GM15510 (cell line): Measurements from ENCODE around the gene PODXL2.

ENCODE experiments used
- POLR2A ChIP-seq: IDR thresholded peaks from 3 replicates; pipeline ENCODE4 v1.6.1; 2011; ENCODE audit warnings: borderline replicate concordance; ENCODE audit not compliant: insufficient read length; ENCODE audit errors: extremely low read depth

PODXL2 gene

GRCh38 chr3:127678611-127679533, 49.9 kb downstream of the PODXL2 start:
- TF ChIP-seq POLR2A: no peak

DNA sequence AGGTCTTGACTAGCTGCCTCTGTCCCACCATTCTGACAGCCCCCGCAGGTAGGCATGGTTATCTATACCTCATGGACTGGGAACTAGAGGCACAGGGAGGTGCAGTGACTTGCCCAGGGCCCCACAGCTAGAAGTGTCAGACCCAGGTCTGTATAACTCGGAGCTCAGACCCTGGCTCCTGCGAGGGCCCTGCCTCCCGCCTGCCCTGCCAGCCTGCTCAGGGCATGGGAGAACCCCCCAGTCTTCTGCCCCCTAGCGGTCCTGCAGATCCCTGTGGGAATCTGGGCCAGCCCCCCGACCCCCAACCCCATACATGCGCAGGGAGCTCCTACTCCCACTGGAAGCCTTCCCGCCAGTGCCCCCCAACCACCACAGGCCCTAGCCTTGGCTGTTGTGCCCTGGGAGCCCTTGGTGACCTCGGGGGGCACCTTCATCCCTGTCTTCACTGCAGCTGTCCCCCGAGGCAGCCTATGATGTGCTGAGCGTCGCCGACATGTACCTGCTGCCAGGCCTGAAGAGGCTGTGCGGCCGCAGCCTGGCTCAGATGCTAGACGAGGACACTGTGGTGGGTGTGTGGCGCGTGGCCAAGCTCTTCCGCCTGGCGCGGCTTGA, 50.7 kb downstream of the PODXL2 start:
- TF ChIP-seq POLR2A: no peak

- no peak for TF ChIP-seq POLR2A
These were observed 51.2 kb downstream of the PODXL2 start for GRCh38 chr3:127680146-127680661.

DNA sequence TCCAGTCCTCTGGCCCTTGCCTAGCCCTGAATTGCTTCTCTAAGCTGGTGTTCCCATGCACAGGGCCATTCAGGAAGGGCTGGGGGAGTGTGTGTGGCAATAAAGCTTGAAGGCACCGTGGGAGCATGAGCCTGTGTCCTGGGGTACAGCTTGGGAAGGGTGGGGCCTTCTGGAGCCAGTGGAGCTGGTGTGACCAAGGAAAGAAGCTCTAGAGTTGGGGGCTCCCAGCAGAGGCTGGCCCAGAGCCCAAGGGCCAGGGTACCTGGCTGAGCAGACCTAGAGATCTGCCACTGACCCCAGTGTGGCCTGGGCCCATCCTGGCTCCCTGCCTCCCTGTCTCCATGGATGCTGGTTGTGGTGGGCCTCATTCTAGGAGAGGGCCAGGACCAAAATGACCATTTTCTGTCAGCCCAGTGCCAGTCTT, 51.8 kb downstream of the PODXL2 start:
- no peak for TF ChIP-seq POLR2A

GRCh38 chr3:127682561-127682960, 53.6 kb downstream of the PODXL2 start:
- TF ChIP-seq POLR2A: no peak

- no peak for TF ChIP-seq POLR2A
These were observed 56.1 kb downstream of the PODXL2 start for GRCh38 chr3:127684871-127685707.

DNA sequence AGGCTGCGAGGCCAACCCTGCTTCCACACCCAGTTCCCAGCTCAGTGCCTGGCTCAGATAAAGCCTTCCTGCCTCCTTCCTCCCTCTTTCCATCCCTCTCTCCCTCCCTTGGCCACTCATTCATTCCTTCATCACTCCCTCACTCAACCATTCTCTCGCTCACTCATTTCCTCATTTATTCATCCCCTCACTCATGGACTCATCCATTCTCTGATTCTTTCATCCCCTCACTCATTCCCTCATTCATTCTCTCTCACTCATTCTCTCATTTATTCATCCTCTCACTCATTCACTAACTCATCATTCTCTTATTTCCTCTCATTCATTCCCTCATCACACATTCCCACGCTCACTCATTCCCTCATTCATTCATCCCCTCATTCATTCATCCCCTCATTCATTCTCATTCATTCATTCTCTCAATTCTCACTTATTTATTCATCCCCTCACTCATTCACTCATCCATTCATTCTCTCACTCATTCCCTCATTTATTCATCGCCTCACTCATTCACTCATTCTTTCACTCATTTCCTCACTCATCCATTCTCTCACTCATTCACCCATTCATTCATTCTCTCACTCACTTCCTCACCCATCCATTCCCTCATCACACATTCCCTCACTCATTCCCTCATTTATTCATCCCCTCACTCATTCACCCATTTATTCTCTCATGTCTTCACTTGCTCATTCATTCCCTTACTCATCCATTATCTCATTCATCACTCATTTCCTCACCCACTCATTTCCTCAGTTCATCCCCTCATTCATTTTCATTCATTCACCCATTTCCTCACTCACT, 56.9 kb downstream of the PODXL2 start:
- no peak for TF ChIP-seq POLR2A

DNA sequence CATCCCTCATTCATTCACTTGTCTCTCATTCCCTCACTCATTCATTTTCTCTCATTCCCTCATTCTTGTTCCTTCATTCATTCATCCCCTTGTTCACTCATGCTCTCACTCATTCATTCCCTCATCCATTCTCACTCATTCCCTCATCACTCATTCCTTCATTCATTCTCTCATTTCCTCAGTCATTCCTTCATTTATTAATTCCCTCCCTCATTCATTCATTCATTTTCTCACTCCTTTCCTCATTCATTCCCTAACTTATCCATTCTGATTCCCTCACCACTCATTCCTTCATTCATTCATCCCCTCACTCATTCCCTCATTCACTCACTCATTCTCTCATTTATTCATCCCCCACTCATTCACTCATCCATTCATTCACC, 57.5 kb downstream of the PODXL2 start:
- no peak for TF ChIP-seq POLR2A

DNA sequence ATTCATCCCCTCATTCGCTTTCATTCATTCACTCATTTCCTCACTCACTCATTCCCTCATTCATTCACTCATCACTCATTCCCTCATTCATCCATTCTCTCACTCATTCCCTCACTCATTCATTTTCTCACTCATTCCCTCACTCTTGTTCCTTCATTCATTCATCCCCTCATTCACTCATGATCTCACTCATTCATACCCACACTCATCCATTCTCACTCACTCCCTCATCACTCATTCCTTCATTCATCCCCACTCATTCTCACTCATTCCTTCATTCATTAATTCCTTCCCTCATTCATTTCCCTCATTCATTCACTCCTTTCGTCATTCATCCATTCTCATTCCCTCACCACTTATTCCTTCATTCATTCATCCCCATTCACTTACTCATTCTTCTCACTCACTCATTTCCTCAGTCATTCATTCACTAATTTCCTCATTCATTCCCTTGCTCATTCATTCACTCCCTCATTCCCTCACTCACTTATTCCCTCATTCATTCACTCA, 58.3 kb downstream of the PODXL2 start:
- no peak for TF ChIP-seq POLR2A

DNA sequence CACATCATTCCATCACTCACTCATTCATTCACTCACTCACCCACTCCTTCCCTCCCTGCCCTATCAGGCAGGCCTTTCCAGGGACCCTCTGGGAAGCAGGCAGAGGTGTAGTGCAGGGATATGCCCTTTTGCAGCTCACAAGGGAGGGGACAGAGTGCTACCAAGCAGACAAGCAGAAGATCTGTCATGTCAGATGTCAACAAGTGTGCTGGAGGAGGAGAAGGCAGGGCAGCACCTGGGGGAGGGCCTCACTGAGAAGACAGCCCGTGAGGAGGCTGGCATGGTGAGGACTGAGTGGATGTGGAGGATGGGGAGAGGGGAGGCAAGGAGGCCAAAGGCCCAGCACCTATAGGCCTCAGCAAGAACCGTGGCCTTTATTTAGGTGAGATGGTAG, 59.0 kb downstream of the PODXL2 start:
- TF ChIP-seq POLR2A: no peak

- peak; percentile 14 for TF ChIP-seq POLR2A
These were observed 59.7 kb downstream of the PODXL2 start for GRCh38 chr3:127688416-127689265.

DNA sequence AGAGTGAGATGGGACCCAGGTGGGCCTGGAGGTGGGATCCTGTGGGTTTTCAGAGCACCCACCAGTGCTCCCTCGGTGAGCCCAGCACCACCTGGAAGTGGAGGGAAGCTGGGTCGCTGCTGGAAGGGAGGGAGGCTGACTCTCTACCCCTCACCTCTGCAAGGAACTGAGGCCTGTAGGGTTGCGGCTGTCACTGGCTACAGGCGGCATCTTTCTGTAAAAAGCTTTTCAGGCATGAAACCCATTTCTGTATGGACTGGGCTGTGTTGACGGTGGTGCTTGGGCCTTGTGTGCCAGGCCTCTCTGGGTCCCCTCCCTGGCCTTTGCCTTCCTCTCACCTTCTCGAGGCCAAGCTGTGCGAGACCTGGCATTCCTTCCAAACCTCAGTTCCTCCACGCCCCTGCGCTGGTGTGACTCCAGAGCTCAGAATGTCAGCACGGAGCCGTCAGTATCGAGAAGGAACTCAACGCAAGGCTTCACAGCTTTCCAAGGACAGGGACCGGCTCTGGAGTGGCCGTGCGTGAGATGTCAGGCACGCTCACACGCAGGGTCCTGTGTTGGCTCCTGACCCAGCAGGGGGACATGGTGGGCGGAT, 60.4 kb downstream of the PODXL2 start:
- no peak for TF ChIP-seq POLR2A

GRCh38 chr3:127690106-127690505, 61.1 kb downstream of the PODXL2 start:
- no peak for TF ChIP-seq POLR2A

DNA sequence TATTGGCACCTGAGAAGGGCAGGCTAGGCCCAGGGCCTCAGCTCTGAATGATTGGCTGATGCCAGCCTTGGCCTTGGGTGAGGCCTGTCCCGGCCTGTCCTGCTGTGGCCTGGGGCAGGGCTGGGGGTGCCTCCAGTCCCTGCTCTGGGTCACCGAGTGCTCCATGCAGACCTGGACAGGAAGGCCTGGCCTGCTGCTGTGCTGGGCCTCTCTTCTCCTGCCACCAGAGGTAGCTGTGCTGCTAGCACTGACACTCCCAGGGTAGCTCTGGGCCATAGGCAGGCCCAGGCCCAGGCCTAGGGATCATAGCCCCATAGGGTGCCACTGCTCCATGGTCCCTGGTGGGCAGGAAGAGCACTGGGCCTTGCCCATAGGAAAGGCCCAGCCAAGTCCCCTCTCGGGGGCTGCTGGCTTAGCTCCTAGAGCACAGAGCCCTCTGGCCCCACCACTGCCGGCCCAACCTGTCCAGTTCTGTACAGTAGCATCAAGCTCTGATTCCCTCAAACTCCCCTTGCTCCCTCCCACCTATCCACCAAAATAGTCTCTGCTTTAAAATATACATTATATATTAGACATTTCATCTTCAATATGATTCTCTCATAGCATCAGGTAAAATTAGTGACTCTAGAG, 62.0 kb downstream of the PODXL2 start:
- TF ChIP-seq POLR2A: no peak
